A549 treated with DMSO at 1 μM for 4 hours (cell line): ENCODE results near the gene MOCOS. TPM values are rescaled to one million over a fixed set of nuclear protein-coding genes. Genes with fewer than 3 reads are reported as not detected.

Source experiments
- total RNA-seq: library from RNA; stranded (reverse); fragments of 200-300 nt; extraction: Qiagen RNA extraction; gene quantifications from 5 replicates; pipeline ENCODE4 v1.2.3, GENCODE V29; 2022; ENCODE audit warnings: low read depth

The MOCOS gene, protein sequence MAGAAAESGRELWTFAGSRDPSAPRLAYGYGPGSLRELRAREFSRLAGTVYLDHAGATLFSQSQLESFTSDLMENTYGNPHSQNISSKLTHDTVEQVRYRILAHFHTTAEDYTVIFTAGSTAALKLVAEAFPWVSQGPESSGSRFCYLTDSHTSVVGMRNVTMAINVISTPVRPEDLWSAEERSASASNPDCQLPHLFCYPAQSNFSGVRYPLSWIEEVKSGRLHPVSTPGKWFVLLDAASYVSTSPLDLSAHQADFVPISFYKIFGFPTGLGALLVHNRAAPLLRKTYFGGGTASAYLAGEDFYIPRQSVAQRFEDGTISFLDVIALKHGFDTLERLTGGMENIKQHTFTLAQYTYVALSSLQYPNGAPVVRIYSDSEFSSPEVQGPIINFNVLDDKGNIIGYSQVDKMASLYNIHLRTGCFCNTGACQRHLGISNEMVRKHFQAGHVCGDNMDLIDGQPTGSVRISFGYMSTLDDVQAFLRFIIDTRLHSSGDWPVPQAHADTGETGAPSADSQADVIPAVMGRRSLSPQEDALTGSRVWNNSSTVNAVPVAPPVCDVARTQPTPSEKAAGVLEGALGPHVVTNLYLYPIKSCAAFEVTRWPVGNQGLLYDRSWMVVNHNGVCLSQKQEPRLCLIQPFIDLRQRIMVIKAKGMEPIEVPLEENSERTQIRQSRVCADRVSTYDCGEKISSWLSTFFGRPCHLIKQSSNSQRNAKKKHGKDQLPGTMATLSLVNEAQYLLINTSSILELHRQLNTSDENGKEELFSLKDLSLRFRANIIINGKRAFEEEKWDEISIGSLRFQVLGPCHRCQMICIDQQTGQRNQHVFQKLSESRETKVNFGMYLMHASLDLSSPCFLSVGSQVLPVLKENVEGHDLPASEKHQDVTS
- total RNA-seq = 2.9 to 4.0 TPM (median 3.8 TPM) in 5 replicates

DNA sequence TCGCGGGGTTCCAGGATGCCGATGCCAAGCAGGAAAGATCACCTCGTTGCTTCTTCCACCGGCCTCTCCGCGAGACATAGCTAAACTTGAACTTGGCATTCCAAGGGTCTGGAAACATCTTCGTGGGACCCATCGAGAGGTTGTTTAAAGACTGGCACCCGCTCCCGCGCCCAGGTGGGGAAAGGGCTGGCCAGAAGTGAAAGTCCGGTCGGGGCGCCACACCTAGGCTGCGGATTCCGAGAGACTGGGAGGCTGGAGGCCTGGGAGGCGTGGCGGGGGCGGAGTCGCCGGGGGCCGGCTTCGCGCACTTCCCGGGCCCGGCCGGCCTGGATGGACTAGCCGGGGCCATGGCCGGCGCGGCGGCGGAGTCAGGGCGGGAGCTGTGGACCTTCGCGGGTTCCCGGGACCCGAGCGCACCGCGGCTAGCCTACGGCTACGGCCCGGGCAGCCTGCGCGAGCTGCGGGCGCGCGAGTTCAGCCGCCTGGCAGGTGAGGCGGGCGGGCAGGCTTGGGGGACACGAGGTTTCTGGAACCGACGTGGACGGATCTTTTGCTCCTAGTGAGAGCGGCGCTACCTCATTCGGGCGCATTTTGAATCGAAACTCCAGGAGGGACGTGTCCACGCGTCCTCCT is at the start of gene MOCOS:
Gene MOCOS (plus strand): TSS at position 305 of the 633 bp plus-strand sequence. CDS start 43 bp downstream, at position 348.

DNA sequence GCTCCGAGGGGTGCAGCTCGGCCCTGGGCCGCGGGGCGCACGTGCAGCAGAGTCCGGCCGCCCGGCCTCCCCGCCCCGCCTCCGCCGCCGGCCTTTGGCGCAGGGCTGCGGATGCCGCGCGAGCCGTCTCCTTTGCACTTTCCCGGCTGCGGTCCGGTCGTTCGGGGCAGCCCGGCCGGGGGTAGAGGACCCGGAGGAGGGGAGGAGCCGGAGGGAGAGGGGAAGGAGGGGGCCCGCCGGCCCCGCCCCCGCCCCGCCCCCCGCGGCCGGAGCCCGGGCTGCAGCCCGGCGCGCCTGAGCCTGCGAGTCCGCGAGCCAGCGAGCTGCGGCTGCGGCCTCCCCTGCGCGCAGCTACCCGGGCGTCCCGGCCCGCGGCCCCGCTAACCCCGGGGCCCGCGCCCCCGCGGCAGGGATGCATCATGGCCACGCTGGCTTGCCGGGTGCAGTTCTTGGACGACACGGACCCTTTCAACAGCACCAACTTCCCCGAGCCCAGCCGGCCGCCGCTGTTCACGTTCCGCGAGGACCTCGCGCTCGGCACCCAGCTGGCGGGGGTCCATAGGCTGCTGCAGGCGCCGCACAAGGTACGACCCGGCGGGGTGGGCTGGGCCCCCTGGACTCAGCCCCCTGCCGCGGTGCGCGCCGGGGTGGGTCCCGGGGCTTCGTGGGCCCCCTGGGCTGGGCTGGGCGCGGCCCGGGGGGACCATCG is 110.3 kb downstream of the MOCOS start, which contains the start of gene FHOD3:
Gene FHOD3 (plus strand): TSS at position 297 of the 709 bp plus-strand sequence. CDS start 123 bp downstream, at position 420.

Other genes with a start within 250 kb of the MOCOS start
- gene RPRD1A, start 119.9 kb upstream of the MOCOS start, total RNA-seq = 20.2 to 28.0 TPM (median 25.4 TPM) in 5 replicates
- 43.6 to 54.7 TPM (median 53.8 TPM) in 5 replicates for gene SLC39A6, start 58.2 kb upstream of the MOCOS start, total RNA-seq
- 36.9 to 43.3 TPM (median 37.9 TPM) in 5 replicates for gene ELP2, start 57.6 kb upstream of the MOCOS start, total RNA-seq
- 2.3 to 2.8 TPM (median 2.4 TPM) in 5 replicates for gene FHOD3, start 110.2 kb downstream of the MOCOS start, total RNA-seq